ENCODE measurements around the gene SFTA2. TPM values are rescaled to one million over a fixed set of nuclear protein-coding genes. Genes with fewer than 3 reads are reported as not detected.

Gene SFTA2
- not detected in 2 replicates for total RNA-seq

GRCh38 chr6:30931969-30932645 is at the start of gene SFTA2:
SFTA2 (minus strand) TSS chr6:30932170; CDS start chr6:30932096, 74 bp downstream.

GRCh38 chr6:30940361-30940986 is 8.5 kb upstream of the SFTA2 start, which contains the start of gene MUCL3:
MUCL3 (plus strand) TSS chr6:30940973; CDS start chr6:30941000, 27 bp downstream.

GRCh38 chr6:30914076-30914853 is 17.7 kb downstream of the SFTA2 start, which contains the start of gene VARS2:
VARS2 (plus strand) TSS chr6:30914238; CDS start chr6:30914837, 599 bp downstream.

GRCh38 chr6:30907758-30908591 is 24.0 kb downstream of the SFTA2 start, which contains the start of gene GTF2H4:
GTF2H4 (plus strand) TSS chr6:30908207.

DNA sequence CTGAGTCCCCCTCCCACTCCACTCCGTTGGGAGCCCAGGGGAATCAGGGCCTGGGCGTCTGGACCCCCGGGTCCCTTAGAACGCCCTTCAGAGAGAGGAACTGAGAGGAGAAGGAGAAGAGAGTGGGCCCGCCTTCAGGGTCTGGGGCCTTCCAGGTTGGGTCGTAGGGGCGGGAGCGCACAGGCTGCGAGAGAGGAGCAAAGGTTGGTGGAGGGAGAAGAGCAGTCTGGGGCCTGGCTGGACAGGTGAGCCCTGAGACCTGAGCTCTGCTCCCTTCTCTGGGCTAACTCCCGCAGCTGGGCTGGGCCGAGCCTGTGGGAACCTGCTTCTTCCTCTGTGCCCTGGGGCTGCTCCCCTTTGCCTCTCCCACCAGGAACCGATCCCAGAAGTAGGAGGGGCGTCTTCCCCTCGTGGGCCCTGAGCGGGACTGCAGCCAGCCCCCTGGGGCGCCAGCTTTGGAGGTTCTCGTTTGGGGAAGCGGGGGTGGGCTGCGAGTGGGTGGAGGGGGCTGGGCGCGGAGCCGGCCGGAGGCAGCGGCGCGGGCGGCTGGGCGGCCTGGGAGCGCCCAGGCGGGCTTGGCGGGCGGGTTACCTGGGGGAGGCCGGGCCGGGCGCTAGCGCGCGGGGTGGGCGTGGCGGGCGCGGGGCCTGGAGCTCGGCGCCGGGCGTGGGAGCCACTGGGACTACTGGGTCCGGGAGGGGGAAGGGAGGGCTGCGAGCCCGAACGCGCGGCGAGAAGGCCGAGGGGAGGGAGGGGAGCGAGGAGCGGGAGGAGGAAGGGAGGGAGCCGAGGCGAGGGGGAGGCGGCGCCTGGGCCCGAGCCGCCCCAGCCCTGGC is 48.1 kb downstream of the SFTA2 start, which contains the start of gene DDR1:
Gene DDR1, plus strand, starts transcription at position 835 of the 836 bp plus-strand sequence. CDS start 4,211 bp downstream, outside the sequence.

Other genes with a start within 250 kb of the SFTA2 start
- 51.4 and 61.3 TPM in 2 replicates for gene PPP1R18, start 245.5 kb downstream of the SFTA2 start, total RNA-seq
- gene NRM, start 241.2 kb downstream of the SFTA2 start, total RNA-seq = 5.0 and 11.1 TPM in 2 replicates
- gene MDC1, start 214.9 kb downstream of the SFTA2 start, total RNA-seq = 5.3 and 5.8 TPM in 2 replicates
- 494 and 629 TPM in 2 replicates for gene TUBB, start 211.8 kb downstream of the SFTA2 start, total RNA-seq
- 117 and 118 TPM in 2 replicates for gene FLOT1, start 189.5 kb downstream of the SFTA2 start, total RNA-seq
- gene IER3, start 187.6 kb downstream of the SFTA2 start, total RNA-seq = 52.7 and 165 TPM in 2 replicates
- gene DDR1, start 47.7 kb downstream of the SFTA2 start, total RNA-seq = 51.3 and 85.0 TPM in 2 replicates
- gene GTF2H4, start 24.0 kb downstream of the SFTA2 start, total RNA-seq = 9.6 and 10.3 TPM in 2 replicates
- gene VARS2, start 17.9 kb downstream of the SFTA2 start, total RNA-seq = 15.2 and 16.9 TPM in 2 replicates
- gene MUCL3, start 8.8 kb upstream of the SFTA2 start, total RNA-seq = not detected in 2 replicates
- gene MUC21, start 51.5 kb upstream of the SFTA2 start, total RNA-seq = not detected in 2 replicates
- not detected in 2 replicates for gene MUC22, start 78.3 kb upstream of the SFTA2 start, total RNA-seq
- gene C6orf15, start 180.4 kb upstream of the SFTA2 start, total RNA-seq = not detected in 2 replicates
- gene PSORS1C1, start 182.6 kb upstream of the SFTA2 start, total RNA-seq = 0.82 and 16.1 TPM in 2 replicates
- gene CDSN, start 188.3 kb upstream of the SFTA2 start, total RNA-seq = not detected in 2 replicates
- gene PSORS1C2, start 206.9 kb upstream of the SFTA2 start, total RNA-seq = not detected in 2 replicates
- gene CCHCR1, start 225.6 kb upstream of the SFTA2 start, total RNA-seq = 9.2 and 12.5 TPM in 2 replicates
- gene TCF19, start 226.4 kb upstream of the SFTA2 start, total RNA-seq = 2.7 and 5.0 TPM in 2 replicates
- gene POU5F1, start 238.5 kb upstream of the SFTA2 start, total RNA-seq = 0.23 TPM in 1 of 2 replicates, not detected in the other